Large intestine (tissue), 3 donors: ENCODE data around the gene TOM1L1. TPM values are rescaled to one million over a fixed set of nuclear protein-coding genes. Genes with fewer than 3 reads are reported as not detected.

Experiments
- DNase-seq, 2 donors: peaks; one replicate each; pipeline versions ENCODE4 v3.0.0 to v3.0.0-alpha.2; 2013
- H3K27ac ChIP-seq: one replicate; pipeline ENCODE4 v1.5.1; 2013; ENCODE audit warnings: low read length
- H3K27me3 ChIP-seq: 2 replicates; pipeline ENCODE4 v1.6.1; 2013; ENCODE audit warnings: low read length; ENCODE audit not compliant: control insufficient read depth, insufficient read depth
- H3K36me3 ChIP-seq: 2 replicates; pipeline ENCODE4 v1.6.1; 2013; ENCODE audit warnings: low read length; ENCODE audit not compliant: control insufficient read depth, insufficient read depth
- H3K4me1 ChIP-seq: one replicate; pipeline ENCODE4 v1.6.1; 2013; ENCODE audit warnings: low read length; ENCODE audit not compliant: control insufficient read depth, insufficient read depth
- H3K4me3 ChIP-seq: one replicate; pipeline ENCODE4 v1.5.1; 2013; ENCODE audit warnings: low read length
- H3K9me3 ChIP-seq: one replicate; pipeline ENCODE4 v1.6.1; 2013; ENCODE audit warnings: mild to moderate bottlenecking, low read depth, low read length, moderate library complexity; ENCODE audit not compliant: control insufficient read depth
- WGBS: methylation state at CpG from one replicate; pipeline ENCODE4 v1.1.5; 2013; ENCODE audit warnings: low lambda C conversion rate; ENCODE audit not compliant: insufficient coverage; 5-methylcytosine and 5-hydroxymethylcytosine counted together
- polyA plus RNA-seq: library from polyadenylated mRNA; unstranded; fragments of 120-200 nt; gene quantifications from one replicate; pipeline ENCODE4 v1.2.1, GENCODE V29; 2013

TOM1L1 gene
- polyA plus RNA-seq, 1 donor = 107 TPM

GRCh38 chr17:54937426-54937825 lies 36.8 kb downstream of the TOM1L1 start:
- no peaks in the 10 kb centered on the region for H3K27me3 ChIP-seq
- WGBS = no CpG with 5 or more reads among the region's 1 CpG

DNA sequence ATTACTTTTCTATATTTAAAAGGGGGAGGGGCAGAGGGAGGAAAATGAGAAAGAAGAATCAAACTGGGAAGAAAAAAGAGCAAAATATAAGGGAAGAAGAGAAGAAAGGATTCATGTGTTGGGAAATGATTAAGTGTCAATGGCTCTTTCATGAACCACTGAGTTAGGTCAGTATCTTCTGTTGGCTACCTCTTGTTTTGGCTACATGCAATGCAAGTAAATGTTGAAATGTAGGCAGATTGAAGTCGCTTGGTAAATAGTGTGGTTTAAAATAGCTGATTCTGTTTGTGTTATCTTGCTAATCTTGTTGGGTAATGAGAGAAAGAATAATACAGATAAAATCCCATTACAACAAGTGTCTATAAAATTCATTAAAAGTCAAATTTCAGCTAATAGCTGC lies 40.6 kb downstream of the TOM1L1 start:
- Histone ChIP-seq H3K9me3 (no peaks in the 10 kb centered on the region), H3K27ac (no peak overlapping the region), H3K4me1 (no peaks in the 10 kb centered on the region), H3K27me3 (no peaks in the 10 kb centered on the region), H3K36me3 (peaks cover 30% of the 10 kb centered on the region), H3K4me3 (no peak overlapping the region)
- WGBS = 100% methylated on average over 1 of the region's 1 CpG
- DNase-seq = no peak

More at GRCh38 chr17:54937426-54937825, 36.8 kb downstream of the TOM1L1 start:
- H3K4me1 ChIP-seq = peaks cover 33% of the 10 kb centered on the region
- no peaks in the 10 kb centered on the region for H3K9me3 ChIP-seq
- H3K27ac ChIP-seq = no peak overlapping the region
- no peak for DNase-seq
- no peak overlapping the region for H3K4me3 ChIP-seq
- H3K36me3 ChIP-seq = peaks cover 32% of the 10 kb centered on the region

- no peaks in the 10 kb centered on the region for H3K9me3 ChIP-seq
- no peak for DNase-seq
- no peak overlapping the region for H3K4me3 ChIP-seq
- H3K4me1 ChIP-seq = peaks cover 13% of the 10 kb centered on the region
- H3K36me3 ChIP-seq = peaks cover 13% of the 10 kb centered on the region
- H3K27me3 ChIP-seq = no peaks in the 10 kb centered on the region
- H3K27ac ChIP-seq = no peak overlapping the region
- WGBS = no CpG with 5 or more reads among the region's 1 CpG
These were observed 44.1 kb downstream of the TOM1L1 start for GRCh38 chr17:54944796-54945195.

- no peaks in the 10 kb centered on the region for H3K27me3 ChIP-seq
- peaks cover 10% of the 10 kb centered on the region for H3K36me3 ChIP-seq
- H3K9me3 ChIP-seq = no peaks in the 10 kb centered on the region
- no peak overlapping the region for H3K4me3 ChIP-seq
- 83% methylated on average over 1 of the region's 1 CpG for WGBS
- H3K4me1 ChIP-seq = peaks cover 13% of the 10 kb centered on the region
- no peak for DNase-seq
- H3K27ac ChIP-seq = no peak overlapping the region
These were observed 44.6 kb downstream of the TOM1L1 start for GRCh38 chr17:54945231-54945630.

DNA sequence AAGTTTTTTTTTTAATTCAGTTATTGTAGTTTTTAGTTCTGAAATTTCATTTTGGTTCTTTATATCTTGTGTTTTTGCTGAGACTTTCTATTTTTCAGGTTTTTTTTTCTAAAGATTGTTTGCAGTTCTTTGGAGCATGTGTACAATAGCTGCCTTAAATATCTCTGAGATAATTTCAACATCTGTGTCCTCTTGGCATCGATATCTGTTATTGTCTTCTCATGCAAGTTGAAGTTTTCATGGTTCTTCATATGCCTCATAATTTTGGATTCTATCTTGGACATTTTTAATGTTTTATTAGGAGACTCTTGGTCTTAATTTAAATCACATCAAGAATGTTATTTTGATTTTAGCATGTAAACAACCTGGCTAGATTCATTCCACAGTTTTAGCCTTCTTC lies 45.0 kb downstream of the TOM1L1 start:
- H3K4me1 ChIP-seq = peaks cover 15% of the 10 kb centered on the region
- 80% methylated on average over 1 of the region's 1 CpG for WGBS

GRCh38 chr17:54947396-54947795 lies 46.7 kb downstream of the TOM1L1 start:
- peak; percentile 47 to 76 for DNase-seq
- peaks cover 15% of the 10 kb centered on the region for H3K4me1 ChIP-seq
- 60% methylated on average over 1 of the region's 2 CpGs for WGBS
- H3K9me3 ChIP-seq = no peaks in the 10 kb centered on the region
- H3K27ac ChIP-seq = peak overlapping the region; percentile 43
- peaks cover 26% of the 10 kb centered on the region for H3K36me3 ChIP-seq
- H3K27me3 ChIP-seq = no peaks in the 10 kb centered on the region
- H3K4me3 ChIP-seq = no peak overlapping the region

More for the DNA sequence above, 45.0 kb downstream of the TOM1L1 start:
- no peak overlapping the region for H3K27ac ChIP-seq
- H3K4me3 ChIP-seq = no peak overlapping the region
- no peaks in the 10 kb centered on the region for H3K9me3 ChIP-seq
- no peak for DNase-seq
- peaks cover 11% of the 10 kb centered on the region for H3K36me3 ChIP-seq
- no peaks in the 10 kb centered on the region for H3K27me3 ChIP-seq

DNA sequence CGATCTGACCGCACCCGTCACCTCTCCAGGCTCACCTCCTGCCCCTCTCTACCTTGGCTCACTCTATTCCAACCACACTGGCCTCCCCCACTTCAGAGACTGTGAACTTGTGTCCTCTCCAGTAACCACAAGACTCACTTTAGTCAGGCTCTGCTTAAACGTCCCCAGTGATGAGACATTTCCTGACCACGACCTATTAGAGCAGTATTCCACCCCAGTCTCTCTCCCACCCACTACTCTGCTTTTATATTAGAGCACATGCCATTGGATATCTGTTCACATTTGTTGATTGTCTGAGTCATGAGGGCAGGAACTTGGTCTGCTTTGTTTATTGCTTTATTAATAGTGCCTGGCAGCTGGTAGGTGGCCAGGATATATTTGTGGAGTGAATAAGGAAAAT lies 47.7 kb downstream of the TOM1L1 start:
- peak in 1 of 2 donors; percentile 23 for DNase-seq
- H3K9me3 ChIP-seq = no peaks in the 10 kb centered on the region
- H3K27ac ChIP-seq = peak overlapping the region; percentile 65
- H3K4me1 ChIP-seq = peaks cover 15% of the 10 kb centered on the region
- peaks cover 36% of the 10 kb centered on the region for H3K36me3 ChIP-seq
- 100% methylated on average over 3 of the region's 5 CpGs for WGBS
- no peaks in the 10 kb centered on the region for H3K27me3 ChIP-seq
- no peak overlapping the region for H3K4me3 ChIP-seq

DNA sequence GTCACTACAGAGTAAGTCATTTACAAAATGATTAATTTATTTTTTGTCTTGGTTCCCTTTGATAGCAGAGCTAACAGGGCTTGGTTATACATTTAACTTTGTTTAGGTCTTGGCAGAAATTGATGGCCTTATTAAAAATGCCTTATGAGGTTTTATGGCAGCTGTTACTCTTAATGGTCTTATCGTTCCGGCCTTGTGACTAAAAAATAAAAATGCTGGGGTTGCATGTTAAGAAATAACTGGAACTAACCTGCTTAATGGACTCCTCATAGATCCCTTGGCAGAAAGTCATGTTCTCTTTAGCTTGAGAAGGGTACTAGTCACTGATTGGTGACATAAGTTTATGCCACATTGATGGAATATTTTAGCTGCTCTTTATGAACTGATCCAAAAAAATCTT lies 49.5 kb downstream of the TOM1L1 start:
- WGBS = no CpG with 5 or more reads among the region's 2 CpGs
- Histone ChIP-seq H3K4me3 (no peak overlapping the region), H3K4me1 (peaks cover 21% of the 10 kb centered on the region), H3K27me3 (no peaks in the 10 kb centered on the region), H3K9me3 (no peaks in the 10 kb centered on the region), H3K27ac (peak overlapping the region; percentile 65), H3K36me3 (peaks cover 53% of the 10 kb centered on the region)
- DNase-seq = peak in 1 of 2 donors; percentile 74

DNA sequence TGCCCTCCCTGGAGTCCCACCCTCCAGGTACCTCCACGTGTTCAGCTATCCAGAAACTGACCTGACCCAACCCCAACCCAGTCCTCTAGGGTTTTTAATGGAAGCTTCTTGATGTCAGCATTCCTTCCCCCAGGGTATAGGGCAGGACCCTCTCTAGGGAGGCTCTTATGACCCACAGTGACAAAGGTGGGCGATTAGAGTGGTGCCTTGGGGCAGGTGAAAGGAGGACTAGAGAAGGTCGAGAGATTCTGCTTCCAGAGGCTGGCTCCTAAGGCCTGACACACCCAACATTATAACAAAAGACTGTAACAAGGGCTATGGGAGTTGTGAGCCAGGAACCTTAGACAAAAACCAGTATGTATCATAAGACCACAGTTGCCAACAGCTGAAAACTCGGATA lies 50.6 kb downstream of the TOM1L1 start:
- no peak for DNase-seq
- Histone ChIP-seq H3K4me1 (peaks cover 21% of the 10 kb centered on the region), H3K9me3 (no peaks in the 10 kb centered on the region), H3K27me3 (no peaks in the 10 kb centered on the region), H3K4me3 (no peak overlapping the region), H3K27ac (no peak overlapping the region), H3K36me3 (peaks cover 58% of the 10 kb centered on the region)
- 100% methylated on average over 1 of the region's 4 CpGs for whole genome bisulfite sequencing

GRCh38 chr17:54956791-54957190 lies 56.1 kb downstream of the TOM1L1 start:
- no CpG with 5 or more reads among the region's 3 CpGs for WGBS
- DNase-seq = peak; percentile 54 to 59
- Histone ChIP-seq H3K27me3 (no peaks in the 10 kb centered on the region), H3K27ac (peak overlapping the region; percentile 51), H3K4me1 (peaks cover 6% of the 10 kb centered on the region), H3K36me3 (peaks cover 72% of the 10 kb centered on the region), H3K4me3 (no peak overlapping the region), H3K9me3 (no peaks in the 10 kb centered on the region)

- DNase-seq = peak in 1 of 2 donors; percentile 74
- WGBS = 0% methylated on average over 2 of the region's 21 CpGs
- no peaks in the 10 kb centered on the region for H3K9me3 ChIP-seq
- H3K27me3 ChIP-seq = no peaks in the 10 kb centered on the region
- peak overlapping the region; percentile 78 for H3K27ac ChIP-seq
- H3K36me3 ChIP-seq = peaks cover 16% of the 10 kb centered on the region
- peaks cover 12% of the 10 kb centered on the region for H3K4me1 ChIP-seq
- H3K4me3 ChIP-seq = peak overlapping the region; percentile 96
These were observed 67.1 kb downstream of the TOM1L1 start for GRCh38 chr17:54967621-54968261.
